Ascending aorta (tissue), 2 donors: ENCODE data around the gene SMIM15. TPM values are rescaled to one million over a fixed set of nuclear protein-coding genes. Genes with fewer than 3 reads are reported as not detected.

ENCODE experiments used
- DNase-seq, 2 donors: peaks; one replicate each; pipeline ENCODE4 v3.0.0-alpha.2; 2019; ENCODE audit warnings: low spot score in 2 of 2
- H3K27ac ChIP-seq, 2 donors: fragments of 200-600 bp; sonication (generic); one replicate each; pipeline ENCODE4 v1.5.1; 2016 to 2017; ENCODE audit warnings: mild to moderate bottlenecking in 1 of 2
- H3K27me3 ChIP-seq: fragments of 200-600 bp; sonication (generic); one replicate; pipeline ENCODE4 v1.5.1; 2017
- H3K36me3 ChIP-seq, 2 donors: fragments of 200-600 bp; sonication (generic); one replicate each; pipeline ENCODE4 v1.5.1; 2016
- H3K4me1 ChIP-seq, 2 donors: fragments of 200-600 bp; sonication (generic); one replicate each; pipeline ENCODE4 v1.5.1; 2016 to 2017; ENCODE audit warnings: mild to moderate bottlenecking in 1 of 2
- H3K4me3 ChIP-seq, 2 donors: fragments of 200-600 bp; sonication (generic); one replicate each; pipeline ENCODE4 v1.5.1; 2016 to 2017; ENCODE audit warnings: mild to moderate bottlenecking in 1 of 2
- H3K9me3 ChIP-seq, 2 donors: fragments of 200-600 bp; sonication (generic); one replicate each; pipeline ENCODE4 v1.5.1; 2016
- CTCF ChIP-seq, 3 experiments: fragments of 200-600 bp in 2 of 3; fragments of 450-650 bp in 1 of 3; sonication (generic) in 2 of 3; IDR thresholded peaks; one replicate each; pipeline ENCODE4 v1.5.1; 2016 to 2019; ENCODE audit warnings: antibody characterized with exemption in 3 of 3, mild to moderate bottlenecking in 1 of 3, moderate library complexity in 1 of 3
- intact Hi-C: fragments of 100-400 bp; cut with DNase I; formaldehyde crosslinking; loops from one replicate; pipeline ENCODE4 v1.15.1; 2023
- total RNA-seq: library from RNA; depleted of rRNA; stranded (reverse); fragments of >200 nt; gene quantifications from one replicate; pipeline ENCODE4 v1.1.0, GENCODE V29; 2016

Gene SMIM15
- total RNA-seq, 1 donor from 2014 or later = 22.4 TPM

DNA sequence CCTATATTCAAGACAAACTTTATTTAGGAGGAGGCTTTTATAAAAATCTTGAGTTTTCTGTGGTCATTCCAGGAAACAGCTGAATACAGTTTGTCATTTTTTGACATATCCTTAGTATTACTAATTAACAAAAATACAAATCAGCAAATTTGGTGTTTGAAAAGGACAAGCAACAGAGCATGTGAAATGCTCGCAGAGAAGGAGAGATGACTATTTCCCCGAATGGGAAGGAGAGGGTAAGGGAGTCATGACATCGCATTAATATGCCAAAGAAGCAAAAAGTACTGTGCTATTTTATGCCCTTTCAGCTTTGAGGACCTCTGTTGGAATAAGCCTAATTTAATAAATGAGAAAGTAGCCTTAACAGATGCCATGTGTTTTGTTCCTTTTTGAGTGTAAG is 1.8 kb downstream of the SMIM15 start:
- H3K36me3 ChIP-seq = peaks cover 0 to 15% of the 10 kb centered on the region in 2 donors
- H3K27me3 ChIP-seq = no peaks in the 10 kb centered on the region
- peaks cover 0 to 6% of the 10 kb centered on the region in 2 donors for H3K4me1 ChIP-seq
- no peak for DNase-seq
- TF ChIP-seq CTCF (IDR thresholded peaks at IDR 0.05) = no peak
- no peak overlapping the region for H3K27ac ChIP-seq
- intact Hi-C loops = loop anchor here (10.0 kb wide), 1 partner anchor 374 kb away; no protein-coding TSS in a partner anchor
- H3K4me3 ChIP-seq = peak overlapping the region in 1 of 2 donors; percentile 6
- peaks cover 0 to 5% of the 10 kb centered on the region in 2 donors for H3K9me3 ChIP-seq

GRCh38 chr5:61159836-61160235 is 2.4 kb downstream of the SMIM15 start:
- intact Hi-C loops = loop anchor here (10.0 kb wide), 1 partner anchor 375 kb away; no protein-coding TSS in a partner anchor
- peaks cover 0 to 5% of the 10 kb centered on the region in 2 donors for H3K9me3 ChIP-seq
- H3K27ac ChIP-seq = no peak overlapping the region
- peaks cover 0 to 6% of the 10 kb centered on the region in 2 donors for H3K4me1 ChIP-seq
- peaks cover 0 to 15% of the 10 kb centered on the region in 2 donors for H3K36me3 ChIP-seq
- TF ChIP-seq CTCF (IDR thresholded peaks at IDR 0.05) = no peak
- DNase-seq = no peak
- no peak overlapping the region for H3K4me3 ChIP-seq
- no peaks in the 10 kb centered on the region for H3K27me3 ChIP-seq

- no peaks in the 10 kb centered on the region for H3K27me3 ChIP-seq
- no peak overlapping the region for H3K4me3 ChIP-seq
- H3K27ac ChIP-seq = no peak overlapping the region
- H3K4me1 ChIP-seq = peaks cover 0 to 6% of the 10 kb centered on the region in 2 donors
- H3K36me3 ChIP-seq = peaks cover 0 to 15% of the 10 kb centered on the region in 2 donors
- H3K9me3 ChIP-seq = peaks cover 0 to 5% of the 10 kb centered on the region in 2 donors
- no peak for DNase-seq
- no peak for TF ChIP-seq CTCF (IDR thresholded peaks at IDR 0.05)
- intact Hi-C loops = no loop called here
Measured at GRCh38 chr5:61159070-61159469, 3.2 kb downstream of the SMIM15 start.

- Histone ChIP-seq H3K36me3 (no peaks in the 10 kb centered on the region), H3K9me3 (peaks cover 0 to 5% of the 10 kb centered on the region in 2 donors), H3K27me3 (no peaks in the 10 kb centered on the region), H3K4me1 (no peaks in the 10 kb centered on the region), H3K27ac (no peak overlapping the region), H3K4me3 (no peak overlapping the region)
- intact Hi-C loops = no loop called here
- TF ChIP-seq CTCF (IDR thresholded peaks at IDR 0.05) = no peak
- no peak for DNase-seq
Measured at GRCh38 chr5:61151893-61152292, 10.4 kb downstream of the SMIM15 start.

DNA sequence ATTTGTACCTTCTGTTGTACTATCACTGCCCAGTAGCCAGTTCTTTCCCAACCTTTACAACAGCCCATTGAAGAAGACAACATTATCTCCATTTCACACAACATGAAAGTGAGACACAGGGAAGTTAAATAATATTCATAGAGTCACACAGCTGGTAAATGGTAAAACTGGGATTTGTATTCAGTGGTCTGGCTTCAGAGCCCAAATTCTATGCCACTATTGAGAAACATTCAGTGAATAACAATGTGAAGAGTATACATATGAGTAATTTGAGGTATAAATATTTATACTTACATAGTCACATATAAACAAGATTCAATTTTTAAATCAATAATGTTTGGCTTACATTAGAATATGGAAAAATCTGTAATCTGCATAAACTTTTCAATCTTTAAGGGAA is 13.8 kb downstream of the SMIM15 start:
- H3K9me3 ChIP-seq = no peaks in the 10 kb centered on the region
- intact Hi-C loops = no loop called here
- no peak overlapping the region for H3K4me3 ChIP-seq
- H3K36me3 ChIP-seq = no peaks in the 10 kb centered on the region
- H3K4me1 ChIP-seq = no peaks in the 10 kb centered on the region
- no peak overlapping the region for H3K27ac ChIP-seq
- TF ChIP-seq CTCF (IDR thresholded peaks at IDR 0.05) = no peak
- no peaks in the 10 kb centered on the region for H3K27me3 ChIP-seq
- no peak for DNase-seq

DNA sequence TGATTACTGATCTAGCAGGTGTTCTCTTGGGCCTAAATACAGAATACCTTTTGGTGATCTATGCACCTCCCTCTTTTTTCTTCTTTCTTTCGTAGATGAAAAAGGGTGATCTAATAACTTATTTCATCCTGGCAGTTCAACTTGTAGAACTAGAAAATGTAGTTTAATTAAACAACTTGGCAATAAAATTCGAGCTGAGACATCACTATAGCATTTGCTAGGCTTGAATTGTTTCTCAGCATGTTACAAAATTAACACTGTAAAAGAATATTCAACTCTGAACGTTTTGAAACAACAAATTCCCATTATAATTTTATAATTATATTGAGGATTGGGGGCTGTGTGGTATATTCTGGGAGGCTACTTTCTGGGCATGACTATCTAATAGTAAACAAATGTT is 19.5 kb downstream of the SMIM15 start:
- Histone ChIP-seq H3K27ac (no peak overlapping the region), H3K4me3 (no peak overlapping the region), H3K9me3 (no peaks in the 10 kb centered on the region), H3K36me3 (no peaks in the 10 kb centered on the region), H3K4me1 (no peaks in the 10 kb centered on the region), H3K27me3 (no peaks in the 10 kb centered on the region)
- DNase-seq = no peak
- intact Hi-C loops = no loop called here
- TF ChIP-seq CTCF (IDR thresholded peaks at IDR 0.05) = no peak
